Adrenal gland (tissue), 12 donors: ENCODE data around the gene KLK15. TPM values are rescaled to one million over a fixed set of nuclear protein-coding genes. Genes with fewer than 3 reads are reported as not detected.

Experiments used
- DNase-seq, 7 donors: peaks; one replicate each; pipeline ENCODE4 v3.0.0-alpha.2; 2019 to 2020
- H3K27ac ChIP-seq, 5 donors: fragments of 200-600 bp; sonication (generic) in 4 of 5; 1 replicate in 3 of 5; 2 replicates in 2 of 5; pipeline versions ENCODE4 v1.5.1 to v1.8.0; 2016 to 2020; ENCODE audit warnings: mild to moderate bottlenecking in 1 of 5
- H3K27me3 ChIP-seq: fragments of 200-600 bp; 2 replicates; pipeline ENCODE4 v1.8.0; 2021
- H3K36me3 ChIP-seq, 2 donors: fragments of 200-600 bp; replicated peaks in 1 of 2; 1 replicate in 1 of 2; 2 replicates in 1 of 2; pipeline versions ENCODE4 v1.5.1 to v1.8.0; 2018 to 2022
- H3K4me1 ChIP-seq, 2 donors: fragments of 200-600 bp; replicated peaks in 1 of 2; 1 replicate in 1 of 2; 2 replicates in 1 of 2; pipeline versions ENCODE4 v1.5.1 to v1.8.0; 2018 to 2021
- H3K4me3 ChIP-seq, 4 donors: fragments of 200-600 bp; sonication (generic) in 3 of 4; one replicate each; pipeline ENCODE4 v1.5.1; 2016 to 2018
- H3K9me3 ChIP-seq, 3 donors: fragments of 200-600 bp; sonication (generic) in 1 of 3; replicated peaks in 1 of 3; 1 replicate in 2 of 3; 2 replicates in 1 of 3; pipeline versions ENCODE4 v1.5.1 to v1.8.0; 2016 to 2021
- CTCF ChIP-seq, 6 experiments: fragments of 450-650 bp in 4 of 6; fragments of 200-600 bp in 2 of 6; sonication (generic) in 1 of 6; IDR thresholded peaks; 1 replicate in 5 of 6; 2 replicates in 1 of 6; pipeline versions ENCODE4 v1.5.1 to v1.8.0; 2016 to 2021; ENCODE audit warnings: antibody characterized with exemption in 6 of 6, mild to moderate bottlenecking in 2 of 6, moderate library complexity in 1 of 6
- POLR2A ChIP-seq, 2 donors: fragments of 450-650 bp; IDR thresholded peaks; one replicate each; pipeline ENCODE4 v1.6.1; 2017; ENCODE audit warnings: antibody characterized with exemption in 2 of 2, mild to moderate bottlenecking in 2 of 2, moderate library complexity in 1 of 2
- WGBS, 4 donors: extraction: QIAGEN DNeasy Blood & Tissue Kit in 2 of 4; methylation state at CpG; one replicate each; pipeline versions ENCODE4 v1.1.5 to v1.1.7; 2013 to 2017; 5-methylcytosine and 5-hydroxymethylcytosine counted together
- intact Hi-C, 2 donors: fragments of 100-400 bp; cut with DNase I; formaldehyde crosslinking; loops; one replicate each; pipeline versions ENCODE4 v1.14.1 to v1.15.0; 2022 to 2023
- polyA plus RNA-seq, 3 donors: library from polyadenylated mRNA; stranded (reverse); fragments of 200-250 nt in 2 of 3; fragments of 350-450 nt in 1 of 3; fragmentation: Illumina TruSeq in 1 of 3; extraction: RNeasy Lipid Tissue Mini Kit (QIAGEN cat#74804) in 1 of 3; gene quantifications; one replicate each; pipeline ENCODE4 v1.2.3, GENCODE V29; 2013 to 2014
- total RNA-seq, 9 donors: library from RNA; depleted of rRNA in 4 of 9; stranded (reverse); fragments of >200 nt in 4 of 9; fragments of 120-200 nt in 1 of 9; fragmentation: NEBNext Ultra II Directional in 1 of 9; extraction: Animal tissue kit (Norgen Biotek cat#: 25700) in 1 of 9; gene quantifications; one replicate each; pipeline versions ENCODE4 v1.1.0 to v1.2.4, GENCODE V29; 2013 to 2023
- donor health status: healthy with polysubstance abuse.
- donor health status: Bipolar disorder and iron deficiency.
- donor health status: DM: yes; HTN: yes; CAD: no.
- donor health status: DM: no; HTN: no; CAD: no.
- donor health status: DM: no; HTN: no; CAD: no.
- donor health status: DM: yes; HTN: yes; CAD: no.

KLK15 gene
- total and polyA plus RNA-seq, 12 donors, result 0.15 to 5.1 (median 0.99) TPM; not detected in 2

- Histone ChIP-seq H3K27me3 (no peaks in the 10 kb centered on the region), H3K27ac (no peak overlapping the region), H3K4me1 (peaks cover 0 to 6% of the 10 kb centered on the region in 2 donors), H3K4me3 (no peak overlapping the region), H3K36me3 (peaks cover 0 to 21% of the 10 kb centered on the region in 2 donors), H3K9me3 (no peaks in the 10 kb centered on the region)
- intact Hi-C loops, result loop anchor here in 1 of 2 donors (10.0 kb wide), 1 partner anchor 118 kb away; the partner anchor contains the start of gene KLK4
- TF ChIP-seq CTCF (IDR thresholded peaks at IDR 0.05) (no peak), POLR2A (IDR thresholded peaks at IDR 0.05) (no peak)
- WGBS, 4 donors, result 87 to 90% (median 88%) methylated on average over 4 to 8 of the region's 8 CpGs
- no peak for DNase-seq
Measured at GRCh38 chr19:50796634-50797428, 36.5 kb downstream of the KLK15 start.

- Histone ChIP-seq H3K36me3 (peaks cover 0 to 16% of the 10 kb centered on the region in 2 donors), H3K4me3 (no peak overlapping the region), H3K9me3 (no peaks in the 10 kb centered on the region), H3K27ac (no peak overlapping the region), H3K4me1 (peaks cover 0 to 6% of the 10 kb centered on the region in 2 donors), H3K27me3 (no peaks in the 10 kb centered on the region)
- intact Hi-C loops, result loop anchor here in 1 of 2 donors (10.0 kb wide), 1 partner anchor 119 kb away; the partner anchor contains the start of gene KLK4
- TF ChIP-seq CTCF (IDR thresholded peaks at IDR 0.05) (no peak), POLR2A (IDR thresholded peaks at IDR 0.05) (no peak)
- WGBS, 4 donors, result 71 to 90% (median 87%) methylated on average over 3 to 9 of the region's 9 CpGs
- DNase-seq, result no peak
Measured at GRCh38 chr19:50796128-50796633, 37.2 kb downstream of the KLK15 start.

GRCh38 chr19:50795664-50796073 is 37.7 kb downstream of the KLK15 start:
- peaks cover 0 to 6% of the 10 kb centered on the region in 2 donors for H3K4me1 ChIP-seq
- 78 to 92% (median 80%) methylated on average over 3 to 4 of the region's 4 CpGs; no CpG with 5 or more reads in 1 of the 4 donors for WGBS, 4 donors
- H3K4me3 ChIP-seq, result no peak overlapping the region
- TF ChIP-seq POLR2A (IDR thresholded peaks at IDR 0.05), result no peak
- TF ChIP-seq CTCF (IDR thresholded peaks at IDR 0.05), result no peak
- no peak for DNase-seq
- H3K27me3 ChIP-seq, result no peaks in the 10 kb centered on the region
- H3K36me3 ChIP-seq, result peaks cover 0 to 13% of the 10 kb centered on the region in 2 donors
- H3K27ac ChIP-seq, result no peak overlapping the region
- intact Hi-C loops, result loop anchor here in 1 of 2 donors (10.0 kb wide), 1 partner anchor 119 kb away; the partner anchor contains the start of gene KLK4
- no peaks in the 10 kb centered on the region for H3K9me3 ChIP-seq

GRCh38 chr19:50794876-50795663 is 38.3 kb downstream of the KLK15 start:
- Histone ChIP-seq H3K27me3 (no peaks in the 10 kb centered on the region), H3K4me3 (no peak overlapping the region), H3K9me3 (no peaks in the 10 kb centered on the region), H3K4me1 (peaks cover 0 to 6% of the 10 kb centered on the region in 2 donors), H3K36me3 (peaks cover 0 to 13% of the 10 kb centered on the region in 2 donors), H3K27ac (no peak overlapping the region)
- 23 to 65% (median 49%) methylated on average over 9 to 18 of the region's 18 CpGs for WGBS, 4 donors
- intact Hi-C loops, result loop anchor here in 1 of 2 donors (10.0 kb wide), 1 partner anchor 120 kb away; the partner anchor contains the start of gene KLK4
- TF ChIP-seq CTCF (IDR thresholded peaks at IDR 0.05), result no peak
- no peak for DNase-seq
